ENCODE results near the gene OR1F1.

The OR1F1 gene

DNA sequence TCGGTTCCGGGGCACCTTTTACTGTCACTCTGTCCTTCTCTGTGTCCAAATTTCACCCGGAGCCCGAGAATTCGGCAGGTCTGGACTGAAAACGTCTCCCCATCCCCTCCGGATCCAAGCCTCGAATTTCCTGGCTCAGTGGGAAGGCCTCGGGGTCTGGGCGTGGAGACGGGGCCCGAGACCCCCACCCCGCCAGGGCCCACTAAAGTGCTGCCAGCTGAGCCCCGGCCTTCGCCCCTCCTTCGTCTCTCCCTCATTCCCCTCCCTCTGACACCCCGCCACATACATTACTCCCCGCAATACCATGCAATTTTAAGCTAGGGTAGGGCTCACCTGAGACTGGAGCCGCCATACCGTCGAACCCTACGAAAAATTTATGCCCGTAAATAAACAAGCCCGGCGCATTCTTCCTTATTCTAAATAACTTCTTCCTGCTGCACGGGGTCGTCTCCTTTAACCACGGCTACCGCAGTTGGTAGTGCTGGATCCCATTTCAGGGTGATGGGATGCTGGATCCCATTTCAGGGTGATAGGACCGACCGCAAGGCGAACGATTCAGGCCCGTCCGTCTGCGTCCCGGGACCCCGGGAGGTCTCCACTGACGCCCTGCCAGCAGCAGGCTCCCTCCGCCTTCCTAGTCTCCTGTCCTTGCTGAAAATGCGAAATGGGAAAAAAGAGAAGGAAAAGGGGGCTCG is 4.4 kb upstream of the OR1F1 start:
- 0 out of 2 replicates have a peak, but pooled peaks have one; percentile 68 for TF ChIP-seq ZBTB7A (IDR thresholded peaks at IDR 0.05; ENCODE audit: low read depth)
- no peak for TF ChIP-seq TCF12 (IDR thresholded peaks at IDR 0.05; ENCODE audit: low read depth)

DNA sequence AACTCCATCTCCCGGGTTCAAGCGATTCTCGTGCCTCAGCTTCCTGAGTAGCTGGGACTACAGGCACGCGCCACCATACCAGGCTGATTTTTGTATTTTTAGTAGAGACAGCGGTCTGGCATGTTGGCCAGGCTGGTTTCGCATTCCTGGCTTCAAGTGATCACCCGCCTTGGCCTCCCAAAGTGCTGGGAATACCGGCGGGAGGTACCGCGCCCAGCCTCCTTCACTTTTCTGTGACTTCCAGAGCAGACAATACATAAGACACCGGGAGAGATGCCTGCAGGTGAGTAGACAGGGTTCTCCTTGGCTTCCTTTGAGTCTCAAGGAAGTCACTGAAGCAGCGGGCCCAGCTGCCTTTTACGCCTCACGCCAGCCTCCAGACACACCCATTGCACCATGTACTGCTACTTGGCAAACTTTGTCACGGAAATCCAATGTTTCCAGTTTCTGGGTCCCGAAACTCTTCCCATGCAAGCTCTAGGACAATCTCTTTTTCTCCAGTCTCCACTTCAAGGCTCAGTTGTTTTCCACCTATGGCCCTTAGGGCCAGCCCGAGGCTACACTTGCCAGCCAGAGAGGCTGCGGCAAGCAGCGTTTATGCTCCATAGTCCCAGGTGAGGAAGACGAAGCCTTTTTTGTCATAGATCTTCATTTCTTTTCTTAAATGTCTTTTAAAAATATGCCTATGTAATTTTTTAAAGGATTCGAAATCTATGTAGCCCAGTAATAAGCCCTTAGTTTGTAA is 886 bp upstream of the OR1F1 start:
- TF ChIP-seq RAD21 (IDR thresholded peaks at IDR 0.05; ENCODE audit: low read depth) (no peak), CEBPB (IDR thresholded peaks at IDR 0.05) (no peak), TAF1 (IDR thresholded peaks at IDR 0.05; ENCODE audit: low read depth) (no peak), TCF12 (IDR thresholded peaks at IDR 0.05; ENCODE audit: low read depth) (no peak), ZBTB7A (IDR thresholded peaks at IDR 0.05; ENCODE audit: low read depth) (no peak), NFIC (IDR thresholded peaks at IDR 0.05) (no peak), CREB1 (IDR thresholded peaks at IDR 0.05; ENCODE audit: low read depth) (no peak)

DNA sequence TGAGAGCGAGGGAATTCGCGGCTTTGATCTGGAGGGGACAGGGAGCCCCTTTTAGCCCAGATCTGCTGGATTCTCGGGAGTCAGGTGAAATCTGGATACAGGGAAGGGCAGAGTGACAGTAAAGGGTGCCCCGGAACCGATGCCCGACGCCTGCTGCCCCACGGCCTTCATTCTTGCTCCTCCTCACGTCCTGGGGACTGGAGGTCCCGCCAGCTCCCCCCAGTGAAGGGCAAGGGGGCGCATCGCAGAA is 596 bp downstream of the OR1F1 start:
- TF ChIP-seq ZBTB7A (IDR thresholded peaks at IDR 0.05; ENCODE audit: low read depth), result peak; percentile 52; the same call in 1 of the 2 replicates
- TF ChIP-seq FOXM1 (IDR thresholded peaks at IDR 0.05; ENCODE audit: borderline replicate concordance, low read depth), result no peak
- 0 out of 2 replicates have a peak, but pooled peaks have one; percentile 1 for TF ChIP-seq TEAD4 (IDR thresholded peaks at IDR 0.05)
- TF ChIP-seq CREB1 (IDR thresholded peaks at IDR 0.05; ENCODE audit: low read depth), result no peak
- peak; percentile 29; the same call in 1 of the 2 replicates for TF ChIP-seq TAF1 (IDR thresholded peaks at IDR 0.05; ENCODE audit: low read depth)
- TF ChIP-seq EGR1 (IDR thresholded peaks at IDR 0.05), result no peak

DNA sequence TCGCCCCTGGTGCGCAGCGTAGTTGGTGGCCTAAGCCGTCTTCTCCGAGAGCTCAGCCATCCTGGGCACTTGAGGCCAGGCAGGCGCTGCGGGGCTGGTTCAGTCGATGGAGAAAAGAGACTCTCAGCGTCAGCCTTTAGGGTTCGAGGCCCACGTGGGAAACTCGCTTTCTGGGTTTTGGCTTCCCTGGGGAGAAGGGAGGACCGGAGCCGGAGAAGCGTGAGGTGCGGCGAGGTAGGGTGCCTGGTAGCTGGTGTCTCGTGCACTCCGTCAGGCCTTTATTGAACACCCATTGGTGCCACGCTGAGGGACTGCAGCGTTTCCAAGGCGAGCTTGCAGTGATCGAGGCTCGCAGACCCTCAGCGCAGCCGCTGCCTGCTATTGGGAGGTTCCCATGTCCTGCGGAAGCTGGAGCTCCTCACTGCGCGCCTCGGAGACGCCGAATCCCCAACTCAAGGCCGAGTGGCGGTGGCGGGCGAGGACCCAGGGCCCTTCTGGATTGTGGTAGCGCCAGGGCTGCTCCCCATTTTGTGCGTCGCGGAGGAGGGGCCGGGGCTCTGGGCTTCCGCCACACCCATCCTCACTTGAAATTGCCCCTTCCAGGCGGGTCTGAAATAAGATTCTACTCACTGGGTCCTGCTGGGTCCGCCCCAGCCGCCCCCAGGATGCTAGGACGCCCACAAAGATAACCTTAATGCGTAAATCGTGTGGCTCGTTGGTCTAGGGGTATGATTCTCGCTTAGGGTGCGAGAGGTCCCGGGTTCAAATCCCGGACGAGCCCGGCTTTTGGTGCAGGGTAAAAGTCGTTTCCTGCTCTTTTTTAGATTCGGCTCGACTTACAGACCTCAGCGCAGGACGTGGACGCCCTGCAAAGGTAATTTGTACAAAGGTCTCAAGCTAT is 1.2 kb downstream of the OR1F1 start:
- TF ChIP-seq CEBPB (IDR thresholded peaks at IDR 0.05), result no peak
- TF ChIP-seq, protein P1, sequence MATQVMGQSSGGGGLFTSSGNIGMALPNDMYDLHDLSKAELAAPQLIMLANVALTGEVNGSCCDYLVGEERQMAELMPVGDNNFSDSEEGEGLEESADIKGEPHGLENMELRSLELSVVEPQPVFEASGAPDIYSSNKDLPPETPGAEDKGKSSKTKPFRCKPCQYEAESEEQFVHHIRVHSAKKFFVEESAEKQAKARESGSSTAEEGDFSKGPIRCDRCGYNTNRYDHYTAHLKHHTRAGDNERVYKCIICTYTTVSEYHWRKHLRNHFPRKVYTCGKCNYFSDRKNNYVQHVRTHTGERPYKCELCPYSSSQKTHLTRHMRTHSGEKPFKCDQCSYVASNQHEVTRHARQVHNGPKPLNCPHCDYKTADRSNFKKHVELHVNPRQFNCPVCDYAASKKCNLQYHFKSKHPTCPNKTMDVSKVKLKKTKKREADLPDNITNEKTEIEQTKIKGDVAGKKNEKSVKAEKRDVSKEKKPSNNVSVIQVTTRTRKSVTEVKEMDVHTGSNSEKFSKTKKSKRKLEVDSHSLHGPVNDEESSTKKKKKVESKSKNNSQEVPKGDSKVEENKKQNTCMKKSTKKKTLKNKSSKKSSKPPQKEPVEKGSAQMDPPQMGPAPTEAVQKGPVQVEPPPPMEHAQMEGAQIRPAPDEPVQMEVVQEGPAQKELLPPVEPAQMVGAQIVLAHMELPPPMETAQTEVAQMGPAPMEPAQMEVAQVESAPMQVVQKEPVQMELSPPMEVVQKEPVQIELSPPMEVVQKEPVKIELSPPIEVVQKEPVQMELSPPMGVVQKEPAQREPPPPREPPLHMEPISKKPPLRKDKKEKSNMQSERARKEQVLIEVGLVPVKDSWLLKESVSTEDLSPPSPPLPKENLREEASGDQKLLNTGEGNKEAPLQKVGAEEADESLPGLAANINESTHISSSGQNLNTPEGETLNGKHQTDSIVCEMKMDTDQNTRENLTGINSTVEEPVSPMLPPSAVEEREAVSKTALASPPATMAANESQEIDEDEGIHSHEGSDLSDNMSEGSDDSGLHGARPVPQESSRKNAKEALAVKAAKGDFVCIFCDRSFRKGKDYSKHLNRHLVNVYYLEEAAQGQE (IDR thresholded peaks at IDR 0.05; ENCODE audit: low read depth), result no peak
- peak; percentile 23 for TF ChIP-seq TCF12 (IDR thresholded peaks at IDR 0.05; ENCODE audit: low read depth)
- TF ChIP-seq, protein P2, sequence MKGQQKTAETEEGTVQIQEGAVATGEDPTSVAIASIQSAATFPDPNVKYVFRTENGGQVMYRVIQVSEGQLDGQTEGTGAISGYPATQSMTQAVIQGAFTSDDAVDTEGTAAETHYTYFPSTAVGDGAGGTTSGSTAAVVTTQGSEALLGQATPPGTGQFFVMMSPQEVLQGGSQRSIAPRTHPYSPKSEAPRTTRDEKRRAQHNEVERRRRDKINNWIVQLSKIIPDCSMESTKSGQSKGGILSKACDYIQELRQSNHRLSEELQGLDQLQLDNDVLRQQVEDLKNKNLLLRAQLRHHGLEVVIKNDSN (IDR thresholded peaks at IDR 0.05), result peak; percentile 8
- TF ChIP-seq RAD21 (IDR thresholded peaks at IDR 0.05; ENCODE audit: low read depth), result no peak
- no peak; the same call in none of the 2 replicates for TF ChIP-seq TAF1 (IDR thresholded peaks at IDR 0.05; ENCODE audit: low read depth)
- no peak for TF ChIP-seq FOXM1 (IDR thresholded peaks at IDR 0.05; ENCODE audit: borderline replicate concordance, low read depth)
- no peak for TF ChIP-seq CREB1 (IDR thresholded peaks at IDR 0.05; ENCODE audit: low read depth)
- TF ChIP-seq TEAD4 (IDR thresholded peaks at IDR 0.05), result peak; percentile 78
- peak; percentile 46; the same call in 1 of the 2 replicates for TF ChIP-seq EGR1 (IDR thresholded peaks at IDR 0.05)
- TF ChIP-seq YY1 (IDR thresholded peaks at IDR 0.05; ENCODE audit: low read depth), result no peak
- no peak for TF ChIP-seq EP300 (IDR thresholded peaks at IDR 0.05; ENCODE audit: borderline replicate concordance)
- TF ChIP-seq, protein P3, sequence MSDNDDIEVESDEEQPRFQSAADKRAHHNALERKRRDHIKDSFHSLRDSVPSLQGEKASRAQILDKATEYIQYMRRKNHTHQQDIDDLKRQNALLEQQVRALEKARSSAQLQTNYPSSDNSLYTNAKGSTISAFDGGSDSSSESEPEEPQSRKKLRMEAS (IDR thresholded peaks at IDR 0.05), result peak; percentile 89
- TF ChIP-seq ZBTB7A (IDR thresholded peaks at IDR 0.05; ENCODE audit: low read depth), result no peak
- no peak for TF ChIP-seq NFIC (IDR thresholded peaks at IDR 0.05)

DNA sequence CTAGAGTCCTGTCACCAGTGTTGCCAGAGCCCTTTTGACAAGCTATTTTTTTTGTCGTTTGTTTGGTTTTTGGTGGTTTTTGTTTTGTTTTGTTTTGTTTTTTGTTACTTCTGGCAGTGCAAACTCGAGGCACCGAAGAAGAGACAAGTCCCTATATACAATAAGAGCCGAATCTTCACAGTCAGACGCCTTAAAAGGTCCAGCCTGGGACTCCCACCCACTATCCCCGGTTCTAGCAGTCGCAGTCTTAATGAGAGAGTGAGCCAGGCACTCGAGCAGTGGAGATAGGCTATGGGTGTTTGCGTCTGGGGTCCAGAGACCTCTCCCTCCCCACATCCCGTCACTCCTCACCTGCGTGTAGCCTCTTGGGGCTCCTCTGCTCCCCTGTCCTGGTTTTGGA is 1.9 kb downstream of the OR1F1 start:
- no peak for TF ChIP-seq EP300 (IDR thresholded peaks at IDR 0.05; ENCODE audit: borderline replicate concordance)
- no peak for TF ChIP-seq ZBTB7A (IDR thresholded peaks at IDR 0.05; ENCODE audit: low read depth)
- TF ChIP-seq NFIC (IDR thresholded peaks at IDR 0.05), result no peak
- no peak for TF ChIP-seq RAD21 (IDR thresholded peaks at IDR 0.05; ENCODE audit: low read depth)
- TF ChIP-seq, protein P2 (IDR thresholded peaks at IDR 0.05), result no peak
- no peak for TF ChIP-seq EGR1 (IDR thresholded peaks at IDR 0.05)
- TF ChIP-seq FOXM1 (IDR thresholded peaks at IDR 0.05; ENCODE audit: borderline replicate concordance, low read depth), result no peak
- no peak for TF ChIP-seq YY1 (IDR thresholded peaks at IDR 0.05; ENCODE audit: low read depth)
- TF ChIP-seq TCF12 (IDR thresholded peaks at IDR 0.05; ENCODE audit: low read depth), result no peak
- no peak for TF ChIP-seq CEBPB (IDR thresholded peaks at IDR 0.05)
- no peak for TF ChIP-seq TEAD4 (IDR thresholded peaks at IDR 0.05)
- TF ChIP-seq TAF1 (IDR thresholded peaks at IDR 0.05; ENCODE audit: low read depth), result no peak
- TF ChIP-seq, protein P3 (IDR thresholded peaks at IDR 0.05), result no peak
- TF ChIP-seq, protein P1 (IDR thresholded peaks at IDR 0.05; ENCODE audit: low read depth), result no peak
- no peak for TF ChIP-seq CREB1 (IDR thresholded peaks at IDR 0.05; ENCODE audit: low read depth)
